Hematopoietic multipotent progenitor cell treated with erythropoietin and hydrocortisone succinate and interleukin-3 and kit ligand, for 8 days (in vitro differentiated cells): ENCODE data around the gene ABHD3.
"Not testable (repeated sequence)": the region's sequence is repeated elsewhere in the genome, so short reads cannot be mapped to it uniquely, and the experiment has no call there.

ENCODE experiments used
- DNase-seq: peaks from one replicate; pipeline ENCODE4 v3.0.0-alpha.2; 2015

ABHD3 gene

GRCh38 chr18:21640375-21640774, 64.2 kb downstream of the ABHD3 start:
- not testable (repeated sequence) for DNase-seq

- DNase-seq = no peak
These were observed 65.8 kb downstream of the ABHD3 start for GRCh38 chr18:21638822-21639221.

- no peak for DNase-seq
These were observed 67.8 kb downstream of the ABHD3 start for GRCh38 chr18:21636769-21637168.

GRCh38 chr18:21634588-21635199, 69.9 kb downstream of the ABHD3 start:
- DNase-seq = no peak

- DNase-seq = peak; percentile 36
These were observed 72.2 kb downstream of the ABHD3 start for GRCh38 chr18:21632393-21632792.

GRCh38 chr18:21629089-21629832, 75.3 kb downstream of the ABHD3 start:
- no peak for DNase-seq

- DNase-seq = not testable (repeated sequence)
These were observed 82.9 kb downstream of the ABHD3 start for GRCh38 chr18:21621640-21622039.

GRCh38 chr18:21612125-21613039, 92.2 kb downstream of the ABHD3 start, which contains the start of gene SNRPD1:
SNRPD1 (plus strand) TSS chr18:21612314; CDS start chr18:21612430, 116 bp downstream.
- peak; percentile 92 for DNase-seq

GRCh38 chr18:21611401-21612124, 93.0 kb downstream of the ABHD3 start:
- DNase-seq = not testable (repeated sequence)

GRCh38 chr18:21605213-21605612, 99.4 kb downstream of the ABHD3 start:
- no peak for DNase-seq

GRCh38 chr18:21604671-21605070, 99.9 kb downstream of the ABHD3 start:
- no peak for DNase-seq

- no peak for DNase-seq
These were observed 102.3 kb downstream of the ABHD3 start for GRCh38 chr18:21602299-21602587.
